HTR-8/SVneo (cell line): ENCODE measurements around the gene HOMER1.
"Not testable (repeated sequence)": the region's sequence is repeated elsewhere in the genome, so short reads cannot be mapped to it uniquely, and the experiment has no call there.

Experiments
- DNase-seq: peaks from one replicate; pipeline ENCODE4 v3.0.0; 2011; ENCODE audit warnings: low spot score, mixed read lengths; ENCODE audit not compliant: insufficient read length
- FAIRE-seq: peaks from 2 replicates; lab custom pipeline; 2011; peaks lifted over from hg19 to GRCh38; lab: Jason Lieb, UNC

Gene HOMER1

GRCh38 chr5:79436224-79436623, 77.7 kb downstream of the HOMER1 start:
- FAIRE-seq (no peak), DNase-seq (peak; percentile 28)

GRCh38 chr5:79430196-79430595, 83.7 kb downstream of the HOMER1 start:
- no peak for DNase-seq
- no peak for FAIRE-seq

DNA sequence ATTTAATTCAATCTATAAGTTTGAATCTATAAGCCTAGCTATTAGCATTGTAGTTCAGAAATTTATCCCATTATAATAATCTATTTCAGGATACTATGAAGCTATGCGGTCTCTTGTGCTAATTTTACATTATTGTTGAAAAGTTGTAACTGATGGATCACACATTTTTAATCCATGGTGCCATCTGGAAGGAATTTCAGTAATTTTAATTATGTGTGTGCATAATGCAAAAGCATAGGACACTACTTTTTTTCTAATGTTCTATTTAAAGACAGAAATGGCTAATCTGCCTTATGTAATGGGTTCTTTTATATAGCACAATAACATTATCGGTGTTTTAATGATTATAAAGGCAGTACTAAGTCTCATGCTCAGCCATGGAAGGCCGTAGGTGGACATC, 90.6 kb downstream of the HOMER1 start:
- DNase-seq (no peak), FAIRE-seq (no peak)

- FAIRE-seq (no peak), DNase-seq (no peak)
These were observed 93.7 kb downstream of the HOMER1 start for GRCh38 chr5:79420248-79420647.

GRCh38 chr5:79418276-79418675, 95.7 kb downstream of the HOMER1 start:
- FAIRE-seq: no peak
- no peak for DNase-seq

DNA sequence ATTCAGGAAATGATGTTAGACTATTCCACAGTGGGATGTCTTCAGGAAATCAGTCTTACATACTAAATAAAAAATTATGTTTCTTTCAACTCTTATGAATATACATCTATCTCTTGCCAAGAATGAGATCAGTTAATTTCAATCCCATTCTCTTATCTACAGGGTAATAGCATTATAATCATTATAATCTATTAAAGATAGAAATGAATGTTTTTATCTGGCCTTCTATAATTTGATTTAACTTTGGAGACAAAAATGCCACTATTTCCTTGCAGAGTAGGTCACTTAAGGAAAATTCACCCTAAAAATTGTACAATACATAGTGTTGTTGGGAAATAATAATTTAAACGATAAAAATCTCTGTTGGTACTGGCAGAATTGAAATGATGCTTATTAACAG, 96.4 kb downstream of the HOMER1 start:
- no peak for FAIRE-seq

GRCh38 chr5:79416499-79416898, 97.4 kb downstream of the HOMER1 start:
- DNase-seq (no peak), FAIRE-seq (no peak)

More for the DNA sequence above, 96.4 kb downstream of the HOMER1 start:
- DNase-seq: no peak

GRCh38 chr5:79413112-79413511, 100.8 kb downstream of the HOMER1 start:
- DNase-seq (no peak), FAIRE-seq (no peak)

DNA sequence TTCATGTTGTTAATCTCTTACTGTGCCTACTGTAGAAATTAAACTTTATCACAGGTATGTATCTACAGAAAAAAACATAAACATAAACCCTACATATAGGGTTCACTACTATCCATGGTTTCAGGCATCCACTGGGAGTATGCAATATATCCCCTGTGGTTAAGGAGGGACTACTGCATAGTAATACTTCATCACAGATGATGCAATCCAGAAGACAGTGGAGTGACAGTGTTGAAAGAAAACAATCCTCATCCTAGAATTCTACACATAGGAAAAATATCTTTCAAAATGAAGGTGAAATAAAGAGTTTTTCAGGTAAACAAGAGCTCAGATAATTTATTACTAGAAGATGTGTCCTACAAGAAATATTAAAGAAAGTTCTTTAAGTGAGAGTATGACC, 105.9 kb downstream of the HOMER1 start:
- FAIRE-seq (no peak), DNase-seq (no peak)

DNA sequence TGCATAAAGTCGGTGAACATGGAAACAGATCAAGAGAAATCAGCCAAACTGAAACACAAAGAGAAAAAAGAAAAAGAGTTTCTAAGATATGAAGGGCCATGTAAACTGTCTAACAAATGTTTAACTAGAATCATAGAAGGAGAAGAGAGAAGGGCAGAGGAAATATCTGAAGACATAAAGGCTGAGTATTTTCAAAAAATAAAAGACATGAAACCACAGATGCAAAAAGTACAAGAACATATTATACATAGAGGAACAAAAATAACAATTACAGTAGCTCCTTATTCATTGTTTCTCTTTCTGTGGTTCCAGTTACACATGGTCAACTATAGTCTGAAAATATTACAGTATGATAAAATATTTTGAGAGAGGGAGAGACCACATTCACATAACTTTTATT, 106.3 kb downstream of the HOMER1 start:
- no peak for DNase-seq
- no peak for FAIRE-seq

DNA sequence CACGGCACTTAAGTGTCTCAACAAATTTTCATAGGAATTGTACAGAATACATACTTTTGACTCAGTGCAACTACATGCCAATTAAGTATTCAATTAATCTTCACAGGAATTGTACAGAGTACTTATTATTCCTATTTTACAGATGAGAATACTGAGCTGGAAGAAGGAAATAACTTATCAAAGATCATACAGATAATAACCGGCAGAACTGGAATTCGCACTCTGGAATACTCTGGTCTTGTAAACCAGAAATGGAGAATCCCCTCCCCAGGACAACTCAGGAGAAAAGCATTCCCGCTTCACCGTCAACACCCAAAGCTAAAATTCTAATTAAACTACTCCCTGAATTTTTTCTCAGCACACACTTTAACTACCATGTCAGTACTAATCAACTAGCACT, 112.7 kb downstream of the HOMER1 start:
- FAIRE-seq (no peak), DNase-seq (no peak)

GRCh38 chr5:79399046-79399445, 114.9 kb downstream of the HOMER1 start:
- FAIRE-seq (no peak), DNase-seq (no peak)

GRCh38 chr5:79397080-79397479, 116.9 kb downstream of the HOMER1 start:
- no peak for DNase-seq
- FAIRE-seq: no peak

- FAIRE-seq (no peak), DNase-seq (no peak)
These were observed 117.7 kb downstream of the HOMER1 start for GRCh38 chr5:79396265-79396664.

DNA sequence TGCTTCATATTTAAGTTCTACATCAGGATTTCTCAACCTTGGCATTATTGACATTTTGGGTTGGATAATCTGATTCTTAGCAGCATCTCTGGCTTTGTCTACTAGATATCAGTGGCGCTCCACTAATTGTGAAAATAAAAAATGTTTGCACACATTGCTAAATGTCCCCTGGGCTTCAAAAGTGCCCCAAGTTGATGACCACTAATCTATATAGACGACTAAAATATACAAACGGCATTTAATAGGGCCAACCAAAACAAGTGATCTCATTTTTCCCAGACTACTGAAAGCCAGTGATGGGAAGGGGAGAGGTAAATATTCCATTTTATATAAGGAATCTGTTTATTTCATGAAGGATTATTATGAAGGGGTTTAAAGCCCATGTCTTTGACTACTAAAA, 118.6 kb downstream of the HOMER1 start:
- FAIRE-seq: no peak
- DNase-seq: no peak

DNA sequence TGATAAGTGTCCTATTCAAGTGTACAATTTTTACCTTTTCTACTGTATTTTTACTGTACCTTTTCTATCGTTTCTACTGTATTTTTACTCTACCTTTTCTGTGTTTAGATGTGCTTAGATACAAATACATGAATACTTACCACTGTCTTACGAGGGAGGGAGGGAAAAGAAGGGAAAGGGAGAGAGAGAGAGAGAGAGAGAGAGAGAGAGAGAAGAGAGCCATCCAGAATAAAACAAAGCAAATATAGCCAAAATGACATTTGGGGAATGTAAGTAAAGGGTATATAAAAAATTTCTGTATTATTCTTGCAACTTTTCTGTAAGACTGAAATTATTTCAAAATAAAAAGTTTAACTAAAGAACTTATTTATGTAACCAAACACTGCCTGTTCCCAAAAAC, 121.2 kb downstream of the HOMER1 start:
- DNase-seq (no peak), FAIRE-seq (no peak)

DNA sequence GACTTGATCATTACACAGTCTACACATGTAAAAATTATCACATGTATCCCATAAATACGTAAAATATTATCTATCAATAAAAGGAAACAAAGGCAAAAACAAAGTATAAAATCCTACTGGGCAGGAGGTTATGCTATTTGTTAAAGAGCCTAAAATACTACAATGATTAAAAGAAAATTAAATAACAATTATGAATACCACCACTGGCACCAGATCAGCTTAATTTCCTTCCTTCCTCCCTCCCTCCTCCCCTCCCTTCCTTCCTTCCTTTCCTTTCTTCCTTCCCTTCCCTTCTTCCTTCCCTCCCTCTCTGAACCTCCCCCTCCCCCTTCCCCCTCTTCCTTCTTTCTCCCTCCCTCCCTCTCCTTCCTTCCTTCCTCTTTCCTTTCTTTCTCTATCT, 127.3 kb downstream of the HOMER1 start:
- no peak for FAIRE-seq

DNA sequence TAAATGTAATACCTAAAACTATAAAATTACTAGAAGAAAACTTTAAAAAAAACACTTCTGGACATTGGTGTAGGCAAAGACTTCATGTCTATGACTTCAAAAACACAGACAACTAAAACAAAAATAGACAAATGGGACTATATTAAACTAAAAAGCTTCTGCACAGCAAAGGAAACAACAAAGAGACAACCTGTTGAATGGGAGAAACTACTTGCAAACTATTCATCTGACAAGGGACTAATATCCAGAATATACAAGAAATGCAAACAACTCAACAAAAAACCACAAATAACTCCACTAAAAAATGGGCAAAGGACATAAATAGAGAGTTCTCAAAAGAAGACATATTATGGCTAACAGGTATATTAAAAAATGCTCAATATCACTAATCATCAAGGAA, 128.8 kb downstream of the HOMER1 start:
- FAIRE-seq: not testable (repeated sequence)

More for the DNA sequence above, 127.3 kb downstream of the HOMER1 start:
- DNase-seq: no peak

GRCh38 chr5:79378510-79379186, 135.3 kb downstream of the HOMER1 start:
- FAIRE-seq (no peak), DNase-seq (no peak)

More for the DNA sequence above, 128.8 kb downstream of the HOMER1 start:
- DNase-seq: not testable (repeated sequence)

GRCh38 chr5:79357398-79357797, 156.5 kb downstream of the HOMER1 start:
- no peak for FAIRE-seq
- DNase-seq: no peak

DNA sequence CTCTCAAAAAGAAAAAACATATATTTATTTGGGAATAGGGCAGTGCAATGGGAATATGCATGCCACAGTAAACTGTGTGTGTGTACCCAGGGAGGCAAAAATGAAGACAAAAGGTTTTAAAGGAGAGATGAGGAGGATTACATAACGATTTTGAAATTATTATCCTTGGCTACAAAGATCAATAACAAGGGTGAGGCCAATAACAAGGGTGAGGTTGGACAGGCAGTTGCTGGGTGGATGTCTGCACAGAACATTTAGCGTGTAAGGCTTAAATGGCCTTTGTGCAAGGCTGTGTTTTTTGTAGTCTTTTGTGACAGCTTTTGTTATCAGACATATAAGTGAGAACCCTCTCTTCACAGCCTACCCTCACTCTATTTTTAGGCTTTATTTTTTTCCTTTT, 164.1 kb downstream of the HOMER1 start:
- FAIRE-seq: no peak
- no peak for DNase-seq

DNA sequence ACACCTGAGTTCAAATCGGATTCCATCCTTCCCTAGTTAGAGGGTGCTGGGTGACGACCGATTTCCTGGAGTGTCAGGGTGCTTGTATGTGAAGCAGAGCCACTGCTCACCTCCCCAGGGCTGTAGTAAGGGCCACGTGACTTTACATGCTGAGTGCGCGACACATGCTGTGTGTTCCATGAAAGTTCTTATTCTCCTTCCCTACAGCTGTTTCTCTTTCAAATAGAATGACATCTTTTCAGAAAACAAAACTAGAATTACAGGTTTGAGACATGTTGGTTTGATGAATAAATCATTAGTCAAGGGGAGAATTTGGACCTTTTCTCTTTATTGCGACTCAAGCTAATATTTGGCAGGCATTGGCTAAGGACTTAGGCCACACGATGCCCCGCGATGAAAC, 164.9 kb downstream of the HOMER1 start:
- DNase-seq (no peak), FAIRE-seq (no peak)
